ENCODE measurements around the gene LSP1. TPM values are rescaled to one million over a fixed set of nuclear protein-coding genes. Genes with fewer than 3 reads are reported as not detected.

The LSP1 gene
- total and polyA plus RNA-seq, 2 of the 13 experiments (the other 11 are each of a cell fraction or from before 2014, with no cell fraction given): 0.59 to 1.00 TPM

DNA sequence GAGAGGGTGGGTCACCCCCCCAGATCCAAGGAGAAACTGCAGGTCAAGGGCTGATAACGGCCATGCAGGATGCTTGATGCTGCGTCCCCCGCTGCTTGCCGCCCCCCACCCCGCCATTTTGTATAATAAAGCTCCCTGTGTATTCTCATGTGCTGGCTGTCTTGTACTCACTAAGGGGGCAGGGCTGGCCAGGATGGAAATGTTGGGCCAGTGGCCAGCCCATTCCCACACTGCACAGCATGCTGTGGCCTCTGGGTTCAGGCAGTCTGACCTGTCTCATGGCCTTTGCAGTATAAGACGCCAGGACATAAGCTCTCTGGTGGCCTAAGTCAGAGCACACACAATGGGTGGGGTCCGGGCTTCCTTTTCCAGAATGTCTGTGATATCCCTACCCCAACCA is 39.2 kb downstream of the LSP1 start:
- ChIA-PET POLR2A (no interaction called here), CTCF (ENCODE audit: low intra/inter-chr PET ratio, low total read pairs) (no interaction called here)
- BruUV-seq (replicated peaks): no TSS peak
- no peak for ATAC-seq
- DNase-seq (ENCODE audit: low spot score): no peak
- H3K36me3 ChIP-seq (replicated peaks in 1 of 2; ENCODE audit: control insufficient read depth in 1 of 2, insufficient read depth in 2 of 2, low read length in 2 of 2): no peaks in the 10 kb centered on the region
- FAIRE-seq: no peak
- no peaks in the 10 kb centered on the region for H3K4me1 ChIP-seq (ENCODE audit: insufficient read depth, low read length)
- no peak overlapping the region for H3K9ac ChIP-seq (ENCODE audit: insufficient read depth, low read depth, low read length)
- 35% methylated on average over 2 of the region's 7 CpGs for WGBS (ENCODE audit: low lambda C conversion rate)
- H3K4me3 ChIP-seq (replicated peaks in 1 of 3; ENCODE audit: insufficient read depth in 1 of 3, low read depth in 2 of 3, low read length in 3 of 3): no peak overlapping the region
- H4K20me1 ChIP-seq (ENCODE audit: insufficient read depth, low read length): no peaks in the 10 kb centered on the region
- in situ Hi-C loops (cut with HindIII; ENCODE audit: extremely low pct_ligation_motif_present, low pct_unique_long_range_greater_than_20kb) (no loop called here), intact Hi-C loops (cut with micrococcal nuclease; ENCODE audit: unreplicated experiment) (no loop called here)
- peaks cover 15 to 66% of the 10 kb centered on the region in 2 experiments for H3K27me3 ChIP-seq (ENCODE audit: control insufficient read depth in 1 of 2, insufficient read depth in 2 of 2, low read length in 2 of 2)
- no peak overlapping the region for H2AFZ ChIP-seq (ENCODE audit: low read length)
- H3K79me2 ChIP-seq (ENCODE audit: insufficient read depth, low read length): no peaks in the 10 kb centered on the region
- no peak for TF ChIP-seq FUBP1 (CRISPR knock-in tag; IDR thresholded peaks at IDR 0.05; ENCODE audit: borderline replicate concordance)
- no peak for TF ChIP-seq ZBTB21 (CRISPR knock-in tag; IDR thresholded peaks at IDR 0.05)
- no peak for TF ChIP-seq RBM39 (IDR thresholded peaks at IDR 0.05; ENCODE audit: low read depth, low read length, poor library complexity, severe bottlenecking)
- no peak for TF ChIP-seq ZNF34 (CRISPR knock-in tag; IDR thresholded peaks at IDR 0.05; ENCODE audit: borderline replicate concordance)
- TF ChIP-seq KLF16 (CRISPR knock-in tag; IDR thresholded peaks at IDR 0.05): no peak
- TF ChIP-seq ATF1 (CRISPR knock-in tag; IDR thresholded peaks at IDR 0.05): no peak
- TF ChIP-seq, protein P1, sequence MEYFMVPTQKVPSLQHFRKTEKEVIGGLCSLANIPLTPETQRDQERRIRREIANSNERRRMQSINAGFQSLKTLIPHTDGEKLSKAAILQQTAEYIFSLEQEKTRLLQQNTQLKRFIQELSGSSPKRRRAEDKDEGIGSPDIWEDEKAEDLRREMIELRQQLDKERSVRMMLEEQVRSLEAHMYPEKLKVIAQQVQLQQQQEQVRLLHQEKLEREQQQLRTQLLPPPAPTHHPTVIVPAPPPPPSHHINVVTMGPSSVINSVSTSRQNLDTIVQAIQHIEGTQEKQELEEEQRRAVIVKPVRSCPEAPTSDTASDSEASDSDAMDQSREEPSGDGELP (IDR thresholded peaks at IDR 0.05; ENCODE audit: borderline replicate concordance, low read depth): no peak
- TF ChIP-seq CAMTA2 (CRISPR knock-in tag; IDR thresholded peaks at IDR 0.05; ENCODE audit: borderline replicate concordance): no peak
- TF ChIP-seq, protein P2, sequence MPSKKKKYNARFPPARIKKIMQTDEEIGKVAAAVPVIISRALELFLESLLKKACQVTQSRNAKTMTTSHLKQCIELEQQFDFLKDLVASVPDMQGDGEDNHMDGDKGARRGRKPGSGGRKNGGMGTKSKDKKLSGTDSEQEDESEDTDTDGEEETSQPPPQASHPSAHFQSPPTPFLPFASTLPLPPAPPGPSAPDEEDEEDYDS (CRISPR knock-in tag; IDR thresholded peaks at IDR 0.05): no peak
- H3K9me3 ChIP-seq (ENCODE audit: low read length): no peaks in the 10 kb centered on the region
- no peak overlapping the region for H3K27ac ChIP-seq (ENCODE audit: extremely low read length, insufficient read depth, low read length)
- no peak overlapping the region for H3K4me2 ChIP-seq (ENCODE audit: low read depth, low read length)

Measured in HepG2 (cell line).